ENCODE measurements around the gene CDKAL1. TPM values are rescaled to one million over a fixed set of nuclear protein-coding genes. Genes with fewer than 3 reads are reported as not detected.

The CDKAL1 gene
- total and polyA plus RNA-seq, 8 donors = 13.6 to 20.7 (median 17.5) TPM

- H3K4me1 ChIP-seq = no peaks in the 10 kb centered on the region
- intact Hi-C loops (cut with DNase I) = no loop called here
- H3K27me3 ChIP-seq = no peaks in the 10 kb centered on the region
- no peaks in the 10 kb centered on the region for H3K36me3 ChIP-seq
- no peak overlapping the region for H3K4me3 ChIP-seq
- ATAC-seq (no peak), DNase-seq (no peak)
- TF ChIP-seq CTCF (IDR thresholded peaks at IDR 0.05) = no peak
- H3K9me3 ChIP-seq = no peaks in the 10 kb centered on the region
- no peak overlapping the region for H3K27ac ChIP-seq
Observed at GRCh38 chr6:20770773-20771172, 236.5 kb downstream of the CDKAL1 start.

GRCh38 chr6:20771409-20771808, 237.2 kb downstream of the CDKAL1 start:
- H3K4me3 ChIP-seq = no peak overlapping the region
- ATAC-seq (no peak), DNase-seq (no peak)
- H3K4me1 ChIP-seq = no peaks in the 10 kb centered on the region
- no peak for TF ChIP-seq CTCF (IDR thresholded peaks at IDR 0.05)
- H3K9me3 ChIP-seq = no peaks in the 10 kb centered on the region
- no peaks in the 10 kb centered on the region for H3K27me3 ChIP-seq
- no peak overlapping the region for H3K27ac ChIP-seq
- intact Hi-C loops (cut with DNase I) = no loop called here
- no peaks in the 10 kb centered on the region for H3K36me3 ChIP-seq

- ATAC-seq = no peak
- intact Hi-C loops (cut with DNase I) = no loop called here
Observed at GRCh38 chr6:20773822-20774221, 239.6 kb downstream of the CDKAL1 start.

GRCh38 chr6:20775981-20776380, 241.7 kb downstream of the CDKAL1 start:
- ATAC-seq (no peak), DNase-seq (no peak)
- Histone ChIP-seq H3K27ac (no peak overlapping the region), H3K36me3 (no peaks in the 10 kb centered on the region), H3K4me3 (no peak overlapping the region), H3K4me1 (no peaks in the 10 kb centered on the region), H3K27me3 (no peaks in the 10 kb centered on the region), H3K9me3 (no peaks in the 10 kb centered on the region)
- intact Hi-C loops (cut with DNase I) = no loop called here
- TF ChIP-seq CTCF (IDR thresholded peaks at IDR 0.05) = no peak

More at GRCh38 chr6:20773822-20774221, 239.6 kb downstream of the CDKAL1 start:
- Histone ChIP-seq H3K36me3 (no peaks in the 10 kb centered on the region), H3K27me3 (no peaks in the 10 kb centered on the region), H3K27ac (no peak overlapping the region), H3K4me3 (no peak overlapping the region), H3K9me3 (no peaks in the 10 kb centered on the region), H3K4me1 (no peaks in the 10 kb centered on the region)
- no peak for DNase-seq
- TF ChIP-seq CTCF (IDR thresholded peaks at IDR 0.05) = no peak

- Histone ChIP-seq H3K9me3 (no peaks in the 10 kb centered on the region), H3K36me3 (peaks cover 0 to 4% of the 10 kb centered on the region in 2 donors), H3K4me1 (no peaks in the 10 kb centered on the region), H3K4me3 (no peak overlapping the region), H3K27ac (no peak overlapping the region), H3K27me3 (no peaks in the 10 kb centered on the region)
- no peak for TF ChIP-seq CTCF (IDR thresholded peaks at IDR 0.05)
- ATAC-seq (no peak), DNase-seq (no peak)
- intact Hi-C loops (cut with DNase I) = no loop called here
Observed at GRCh38 chr6:20777801-20778200, 243.5 kb downstream of the CDKAL1 start.
